ENCODE data around the gene GCNA.

GRCh38 chrX:71599965-71600364 is 21.7 kb downstream of the GCNA start:
- TF ChIP-seq CTCF (conservative IDR thresholded peaks at IDR 0.05) (no peak), ZFX (IDR thresholded peaks at IDR 0.05) (no peak)
